HG03139 (cell line): ENCODE data around the gene SLIT3.
"Not testable (repeated sequence)": the region's sequence is repeated elsewhere in the genome, so short reads cannot be mapped to it uniquely, and the experiment has no call there.

ENCODE experiments used
- ATAC-seq: cut with Tn5 transposase; IDR thresholded peaks from one replicate; pipeline ENCODE4 v1.9.1; 2021; ENCODE audit not compliant: unreplicated experiment

Gene SLIT3

DNA sequence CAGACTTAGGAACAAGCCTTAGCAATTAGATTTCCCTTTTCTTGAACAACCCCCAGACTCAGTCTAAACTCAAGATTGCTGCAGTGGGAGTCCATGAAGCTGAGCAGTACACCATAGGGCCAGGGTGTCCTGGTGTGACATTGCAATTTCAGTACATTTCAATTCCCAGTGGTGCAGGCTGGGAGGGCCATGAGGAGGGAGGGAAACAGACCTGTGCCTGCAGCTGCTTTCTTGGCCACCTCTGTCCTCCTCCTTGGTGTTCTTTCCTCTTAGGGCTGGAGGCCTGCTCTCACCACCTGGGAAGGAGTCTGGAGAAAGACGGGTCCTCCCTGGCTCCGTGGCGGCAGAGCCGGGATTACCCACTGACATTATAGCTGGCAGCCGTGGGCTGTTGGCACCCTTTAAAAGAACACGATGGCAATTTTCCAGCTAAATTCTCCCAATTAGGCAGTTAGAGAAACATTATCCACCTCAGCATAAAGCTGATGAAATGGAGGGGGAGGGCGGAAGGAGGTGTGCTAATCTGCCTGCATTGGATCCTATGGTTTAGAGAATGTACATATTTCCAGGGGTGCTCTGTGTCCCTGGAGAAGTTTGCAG, 186.4 kb downstream of the SLIT3 start:
- ATAC-seq: no peak

DNA sequence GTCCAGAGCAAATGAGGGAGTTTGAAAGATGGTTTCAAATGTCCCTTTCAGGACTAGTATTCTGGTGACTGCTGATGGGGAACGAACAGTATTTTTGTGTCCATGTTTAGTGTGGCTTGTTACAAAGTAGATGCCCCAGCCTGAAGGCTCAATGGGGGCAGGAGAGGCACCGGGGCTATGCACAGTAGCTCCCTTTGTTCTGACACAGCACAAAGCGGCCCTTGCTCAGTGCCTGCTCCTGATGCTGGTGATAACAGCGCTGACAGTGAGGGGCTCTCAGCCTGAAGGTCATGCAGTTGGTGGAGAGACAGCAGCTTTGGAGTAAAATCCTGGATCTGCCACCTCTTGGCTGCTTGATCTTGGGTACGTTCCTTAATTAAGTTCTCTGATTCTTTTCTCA, 188.9 kb downstream of the SLIT3 start:
- no peak for ATAC-seq

DNA sequence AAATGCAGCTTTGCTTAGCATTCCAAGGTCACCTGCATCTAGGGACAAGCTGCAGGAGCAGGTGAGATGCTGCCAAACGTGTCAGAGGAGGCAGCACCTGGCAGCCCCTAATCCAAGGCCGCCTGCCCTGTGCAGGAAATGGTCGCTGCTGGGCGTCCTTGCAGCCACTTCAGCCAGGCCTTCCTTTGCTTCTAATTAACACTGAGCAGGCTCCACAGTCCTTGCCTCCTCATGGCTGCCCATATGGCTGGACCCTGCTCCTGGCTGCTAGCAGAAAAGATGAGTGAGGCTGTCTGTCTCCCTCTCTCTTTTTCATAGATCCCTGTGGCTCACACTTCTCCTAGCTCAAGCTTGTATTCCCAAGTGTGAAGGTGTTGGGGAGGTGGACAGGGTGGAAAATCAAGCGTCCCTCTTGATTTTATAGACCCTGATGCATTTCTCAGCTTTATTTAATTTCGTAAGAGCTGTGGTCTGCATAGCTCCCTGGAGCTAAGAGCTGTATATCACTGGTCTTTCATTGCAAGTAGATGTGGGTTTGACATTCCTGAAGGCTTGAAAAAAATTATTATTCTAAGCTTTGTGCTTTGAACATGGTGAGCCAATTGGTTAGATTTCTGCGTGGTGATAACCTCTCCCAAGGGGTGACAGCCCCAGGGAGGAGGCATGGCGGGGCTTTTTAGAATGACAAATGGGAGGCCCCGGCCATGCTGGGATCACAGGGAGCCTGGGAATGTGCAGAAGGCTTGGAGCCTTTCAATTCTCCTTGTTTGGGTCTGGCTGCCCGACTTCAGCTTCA, 193.8 kb downstream of the SLIT3 start:
- ATAC-seq: no peak

DNA sequence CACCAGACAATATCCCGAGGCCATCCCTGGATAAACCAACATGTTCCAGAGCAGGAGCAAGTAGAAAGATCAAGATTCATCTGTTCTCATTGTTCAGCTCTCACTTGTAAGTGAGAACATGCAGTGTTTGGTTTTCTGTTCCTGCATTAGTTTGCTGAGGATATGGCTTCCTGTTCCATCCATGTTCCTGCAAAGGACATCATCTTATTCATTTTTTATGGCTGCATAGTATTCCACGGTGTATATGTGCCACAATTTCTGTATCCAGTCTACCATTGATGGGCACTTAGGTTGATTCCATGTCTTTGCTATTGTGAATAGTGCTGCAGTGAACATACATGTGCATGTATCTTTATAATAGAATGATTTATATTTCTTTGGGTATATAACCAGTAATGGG, 195.4 kb downstream of the SLIT3 start:
- not testable (repeated sequence) for ATAC-seq

DNA sequence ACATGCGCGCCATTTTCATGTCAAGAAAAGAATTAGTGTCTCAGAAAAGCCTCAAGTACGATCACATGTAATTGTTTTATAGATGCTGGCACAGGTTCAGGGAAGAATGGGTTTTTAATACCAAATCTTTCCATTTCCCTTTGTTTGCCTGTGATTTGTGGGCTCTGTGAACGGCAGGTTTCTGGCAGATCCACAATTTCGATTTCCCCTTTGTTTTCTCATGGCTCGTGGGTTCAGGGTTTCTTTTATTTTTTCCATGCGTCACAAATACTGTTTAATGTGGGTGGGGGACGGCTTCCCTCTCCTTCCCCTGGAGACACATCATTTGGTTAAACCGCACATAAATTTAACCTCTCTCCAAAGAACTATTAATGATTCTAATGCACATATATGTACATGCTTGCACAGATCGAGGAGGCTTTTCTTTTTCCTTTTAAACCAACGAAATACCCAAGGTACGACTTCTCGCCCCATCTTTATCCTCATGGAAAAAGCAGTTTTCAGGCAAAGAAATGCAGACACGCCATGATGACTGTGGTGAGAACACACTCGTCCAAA, 195.9 kb downstream of the SLIT3 start:
- no peak for ATAC-seq

DNA sequence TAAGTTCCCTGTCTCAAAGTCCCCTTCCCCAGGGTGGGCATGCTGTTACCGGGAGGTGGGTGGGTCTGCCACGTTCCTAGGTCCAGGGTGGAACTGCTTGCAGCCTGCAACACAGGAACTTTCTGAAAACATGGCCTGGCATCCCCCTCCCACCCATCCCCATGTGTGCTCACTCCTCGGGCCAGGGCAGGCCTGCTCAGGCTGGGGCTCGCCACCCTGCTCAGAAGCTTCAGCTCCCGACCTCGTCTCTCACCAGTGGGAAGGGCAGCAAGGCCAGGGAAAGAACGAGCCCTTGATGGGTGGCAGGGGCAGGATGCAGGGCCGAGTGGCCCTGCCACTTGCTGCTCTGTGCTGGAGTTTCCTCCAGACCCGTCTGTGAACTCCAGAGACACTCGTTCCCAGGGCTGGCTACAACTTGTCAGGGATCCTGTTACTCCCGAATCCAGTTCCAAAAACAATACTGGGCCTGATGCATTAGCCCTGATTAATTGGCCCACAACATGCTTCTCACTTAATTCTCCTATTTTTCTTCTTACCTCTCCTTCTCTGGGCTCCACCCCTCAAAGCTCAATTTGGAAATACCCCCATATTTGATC, 197.3 kb downstream of the SLIT3 start:
- no peak for ATAC-seq

DNA sequence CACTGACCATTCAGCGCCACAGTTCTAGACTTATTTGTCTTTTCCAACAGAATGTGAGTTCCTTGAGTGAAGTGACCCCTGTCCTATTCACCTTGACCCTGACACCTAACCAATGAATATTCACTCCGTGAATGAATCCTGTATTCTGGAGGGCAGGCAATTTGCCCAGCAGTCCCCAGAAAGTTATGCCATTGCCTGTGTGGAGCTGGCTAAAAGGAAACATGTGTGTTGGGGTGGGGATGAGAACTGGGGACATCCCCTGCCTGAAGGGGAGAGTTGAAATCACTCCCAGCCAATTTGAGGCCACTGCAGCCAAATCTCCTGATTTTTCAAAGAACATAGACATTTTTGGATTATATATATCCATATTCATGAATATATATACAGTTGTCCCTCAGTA, 199.0 kb downstream of the SLIT3 start:
- ATAC-seq: no peak

DNA sequence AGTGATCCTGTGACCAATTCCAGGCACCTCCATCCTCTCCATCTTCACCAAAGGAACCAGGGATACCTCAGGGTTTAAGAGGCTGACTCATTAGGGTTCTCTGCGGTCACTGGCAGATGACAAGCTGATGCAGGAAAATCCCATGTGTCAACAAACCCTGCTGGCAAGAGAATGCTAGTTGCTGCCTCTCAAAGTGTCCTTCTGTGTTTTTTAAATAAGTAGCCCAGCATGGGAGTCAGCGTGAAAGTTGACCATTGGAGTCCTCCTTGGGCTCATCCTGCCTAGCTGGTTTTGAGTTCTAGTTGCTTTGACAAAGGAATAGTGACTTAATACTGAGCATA, 200.2 kb downstream of the SLIT3 start:
- no peak for ATAC-seq

DNA sequence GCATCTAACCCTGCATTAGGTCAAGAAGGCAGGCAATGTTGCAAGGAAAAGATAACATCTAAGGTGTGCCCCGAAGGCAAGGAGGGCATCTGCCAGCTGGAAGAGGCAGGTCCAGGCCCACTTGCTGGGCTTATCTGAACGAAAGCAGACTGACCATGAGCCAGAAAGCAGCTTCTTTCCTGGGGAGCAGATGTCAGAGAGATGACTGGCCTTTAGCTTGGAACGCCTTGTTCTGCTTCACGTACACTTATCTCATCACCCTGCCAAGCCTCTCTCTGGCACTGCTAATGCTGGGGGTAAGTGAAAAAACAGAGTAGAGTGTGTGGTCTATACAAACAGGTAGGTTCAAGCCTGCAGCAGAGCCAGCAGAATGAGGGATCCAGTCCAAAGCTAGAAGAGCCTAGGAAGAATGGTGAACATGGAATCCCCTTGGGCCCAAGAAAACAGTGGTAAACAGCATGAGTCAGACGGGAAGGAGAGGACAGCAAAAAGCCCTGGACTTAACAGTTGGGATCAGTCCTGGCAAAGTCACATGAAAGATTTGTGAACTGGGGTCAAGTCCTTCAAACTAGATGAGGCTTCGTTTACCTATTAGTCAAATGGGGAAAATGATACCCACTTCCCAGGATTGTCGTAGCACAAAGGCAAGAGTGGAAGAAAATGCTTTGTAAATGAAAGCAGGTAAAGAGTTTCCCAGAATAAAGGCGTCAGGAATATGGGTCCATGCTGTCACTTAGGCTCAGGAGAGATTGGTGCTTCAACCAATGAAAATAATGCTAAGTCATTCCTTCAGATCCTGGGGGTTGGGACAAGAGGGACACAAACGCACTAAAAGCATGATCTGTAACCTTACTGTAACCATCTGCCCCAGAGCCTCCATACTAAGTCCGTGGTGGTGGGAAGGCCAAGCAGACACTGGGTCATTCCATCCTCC, 200.9 kb downstream of the SLIT3 start:
- ATAC-seq: no peak

DNA sequence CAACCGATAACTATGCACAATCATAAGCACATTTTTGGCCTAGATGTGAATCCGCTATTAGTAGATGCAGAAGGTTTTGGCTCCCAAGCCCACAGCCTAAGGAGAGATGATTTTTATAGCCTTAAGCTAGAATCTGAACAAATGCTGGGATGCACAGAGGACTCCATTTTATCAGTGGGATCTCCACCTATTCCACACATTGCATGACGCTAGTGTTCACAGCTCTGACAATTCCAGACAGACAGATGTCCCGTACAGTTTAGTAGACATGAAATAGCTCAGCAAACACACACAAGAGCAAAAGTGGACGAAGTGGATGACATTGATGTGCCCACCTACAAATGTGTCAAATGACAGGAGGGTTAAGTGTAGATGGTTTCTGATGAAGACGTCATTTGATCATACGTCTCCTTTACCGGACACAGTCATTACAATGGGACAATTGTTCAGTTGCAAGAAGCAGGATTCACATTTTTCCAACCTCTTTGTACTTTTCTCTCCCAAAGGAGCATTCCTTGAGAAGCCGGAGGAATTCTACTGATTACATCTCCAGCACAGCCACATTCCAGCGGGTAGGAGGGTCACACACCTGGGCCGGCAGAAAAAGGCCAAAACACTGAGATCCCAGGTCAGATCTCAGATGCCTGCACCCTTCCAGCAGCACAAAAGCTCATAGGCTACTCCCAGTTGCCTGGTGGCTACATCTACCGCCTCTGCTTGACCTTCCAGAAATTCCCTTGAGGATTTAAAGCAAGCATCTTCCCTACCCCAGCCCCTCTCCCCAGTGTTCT, 202.4 kb downstream of the SLIT3 start:
- ATAC-seq: no peak

DNA sequence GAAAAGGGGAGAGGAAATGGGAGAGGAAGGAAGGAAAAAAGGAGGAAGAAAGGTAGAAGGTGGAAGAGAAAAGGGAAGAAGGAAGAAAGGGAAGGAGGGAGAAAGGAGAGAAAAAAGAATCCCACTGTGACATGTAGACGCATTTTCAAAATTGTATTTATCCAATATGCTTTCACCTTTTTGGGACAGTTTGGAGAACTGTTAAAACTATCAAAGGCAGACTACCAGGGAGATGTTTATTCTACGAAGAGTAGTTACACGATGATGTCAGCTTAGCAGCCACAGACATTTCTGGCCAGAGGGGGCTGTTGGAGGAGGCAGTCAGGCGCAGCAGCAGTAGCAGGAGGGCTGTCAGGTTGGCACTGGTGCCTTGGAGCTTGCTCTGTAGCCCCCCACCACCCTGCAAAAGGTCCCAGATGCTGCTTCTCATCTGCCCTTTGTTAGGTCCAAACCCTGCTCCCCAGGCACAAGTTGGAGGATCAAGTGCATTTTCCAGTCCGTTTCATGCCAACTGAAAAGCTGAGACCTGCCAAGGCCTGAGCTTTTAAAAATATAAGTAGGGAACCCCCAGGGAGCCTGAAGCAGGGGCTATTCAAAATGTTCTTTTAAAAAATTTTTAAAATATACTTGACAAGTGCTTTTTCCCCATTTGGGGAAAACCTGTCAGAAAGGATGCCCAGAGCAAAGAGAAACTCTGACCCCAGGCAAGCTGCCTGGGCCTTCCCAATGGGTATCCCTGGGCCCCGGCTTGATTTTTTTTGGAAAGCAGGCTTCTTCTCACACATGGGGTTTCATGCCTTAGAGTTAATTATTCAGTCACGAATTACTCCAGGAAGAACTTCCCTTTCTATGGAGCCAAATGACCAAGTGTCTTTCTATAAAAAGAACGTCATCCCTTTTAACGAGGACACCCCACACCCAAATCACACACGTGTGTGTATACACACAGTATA, 203.3 kb downstream of the SLIT3 start:
- no peak for ATAC-seq

DNA sequence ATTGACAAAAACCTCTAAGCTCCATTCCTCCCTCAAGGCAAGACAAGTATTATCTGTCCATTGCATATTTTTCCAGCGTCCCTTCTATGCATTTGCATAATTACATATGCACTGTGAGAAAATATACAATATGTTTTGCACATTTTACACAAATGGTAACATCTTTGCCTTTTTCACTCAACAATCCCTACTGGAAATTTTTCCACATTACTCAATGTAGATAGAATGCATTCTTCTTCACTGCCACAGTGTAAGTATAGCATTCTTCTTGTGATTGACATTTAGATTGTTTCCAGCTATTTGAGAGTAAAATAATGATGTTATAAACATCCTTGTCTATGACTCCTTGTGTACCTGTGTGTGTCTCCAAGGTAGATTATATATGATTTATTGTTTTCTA, 205.0 kb downstream of the SLIT3 start:
- ATAC-seq: no peak

DNA sequence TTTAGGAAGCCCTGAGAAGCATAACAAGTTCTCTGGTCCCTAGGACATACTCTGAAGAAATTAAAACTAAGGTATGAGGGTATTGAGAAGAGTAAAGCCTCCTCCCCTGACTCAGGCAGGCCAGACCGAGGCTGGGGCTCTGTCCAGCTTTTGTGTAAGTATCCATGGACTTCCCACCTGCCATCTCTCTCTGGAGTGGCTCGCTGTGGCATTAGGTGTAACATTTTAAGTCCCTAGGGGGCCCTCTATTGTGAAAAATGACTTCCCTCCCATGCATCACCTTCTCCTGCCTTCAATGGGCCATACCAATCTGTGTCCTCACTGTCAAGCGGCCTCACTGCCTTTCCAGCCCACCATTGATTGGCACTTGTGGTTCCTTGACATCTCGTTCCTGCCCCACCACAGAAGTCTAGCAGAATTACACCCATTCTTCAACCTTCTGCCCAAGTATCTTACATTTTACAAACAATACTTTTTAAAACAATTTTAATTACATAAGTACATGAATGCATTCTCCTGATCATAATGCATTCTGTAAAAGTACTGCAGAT, 205.5 kb downstream of the SLIT3 start:
- no peak for ATAC-seq

DNA sequence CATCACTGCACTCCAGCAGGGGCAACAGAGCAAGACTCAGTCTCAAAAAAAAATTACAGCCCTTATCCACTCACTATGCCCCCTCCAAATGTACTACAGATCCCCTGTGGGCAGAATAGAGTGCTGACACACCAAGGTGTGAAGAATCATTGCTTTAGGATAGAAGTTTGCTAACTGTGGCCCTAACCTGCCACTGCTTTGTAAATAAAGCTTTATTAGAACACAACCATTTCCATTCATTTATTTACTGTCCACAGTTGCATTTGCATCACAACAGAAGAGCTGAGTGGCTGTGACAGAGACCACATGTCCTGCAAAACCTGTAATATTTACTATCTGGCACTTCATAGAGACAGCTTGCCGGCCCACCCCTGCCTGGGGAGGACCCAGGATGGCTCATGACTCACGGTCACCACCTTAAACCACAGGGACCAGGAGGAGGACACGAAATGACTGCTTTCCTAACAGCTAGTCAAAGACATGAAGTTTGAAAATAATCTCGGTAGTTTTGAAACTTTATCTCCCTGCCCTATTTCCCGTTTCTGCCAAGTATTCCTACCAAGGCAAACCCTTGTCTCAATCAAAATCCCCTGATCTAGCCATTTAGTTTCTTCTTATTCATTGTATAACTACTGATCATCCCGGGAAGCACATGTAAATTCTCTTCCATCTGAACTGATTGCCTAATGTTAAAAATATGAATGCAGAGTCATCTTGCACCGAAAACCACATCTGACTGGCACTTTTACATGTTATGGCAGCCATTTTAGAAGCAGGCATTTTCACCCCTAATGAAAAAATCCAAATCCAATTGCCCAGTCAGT, 206.1 kb downstream of the SLIT3 start:
- ATAC-seq: no peak

DNA sequence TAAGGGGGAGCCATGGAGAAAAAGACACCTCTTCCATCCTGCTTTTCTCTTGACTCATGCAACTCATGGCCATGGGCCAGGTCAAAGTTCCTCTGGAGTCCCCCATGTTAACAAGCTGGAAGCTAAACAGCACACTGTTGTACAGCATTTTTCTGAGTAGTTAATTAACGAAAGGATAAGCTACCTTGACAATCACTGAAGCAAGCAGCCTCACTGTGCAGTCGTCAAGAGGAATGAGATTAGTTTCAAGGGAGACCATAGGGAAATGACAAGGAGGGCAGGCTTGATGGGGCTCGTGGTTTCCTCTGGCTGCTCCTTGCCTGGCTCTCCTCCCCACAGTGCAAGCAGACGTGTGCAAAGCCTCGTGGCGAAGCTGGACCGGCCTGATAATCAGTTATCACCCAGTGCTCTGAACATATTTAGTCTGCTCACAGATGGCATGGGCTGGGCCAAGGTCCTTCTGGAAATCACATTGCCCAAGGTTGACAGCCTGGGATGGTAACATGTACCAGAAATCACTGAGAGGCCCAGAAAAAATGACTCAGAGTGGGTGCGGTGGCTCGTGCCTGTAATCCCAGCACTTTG, 209.5 kb downstream of the SLIT3 start:
- no peak for ATAC-seq

DNA sequence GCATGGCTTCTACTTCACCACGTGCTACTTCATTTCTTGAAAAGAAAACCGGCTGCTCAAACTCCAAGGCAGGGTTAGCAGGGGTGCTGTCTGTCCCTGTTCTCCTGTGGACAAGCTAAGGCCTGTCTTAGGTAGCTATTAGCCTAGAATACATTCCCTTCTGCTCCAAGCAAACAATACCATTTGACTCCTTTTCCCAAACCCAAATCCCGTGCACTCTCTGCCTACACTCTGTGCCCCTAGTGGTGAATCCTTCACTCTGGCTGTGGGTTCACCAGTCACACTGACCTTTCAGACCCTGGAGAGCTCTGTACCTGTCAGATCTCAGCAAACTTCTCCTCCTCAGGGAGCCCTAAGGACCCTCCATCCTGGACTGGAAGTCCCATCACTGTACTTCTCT, 211.6 kb downstream of the SLIT3 start:
- ATAC-seq: no peak

DNA sequence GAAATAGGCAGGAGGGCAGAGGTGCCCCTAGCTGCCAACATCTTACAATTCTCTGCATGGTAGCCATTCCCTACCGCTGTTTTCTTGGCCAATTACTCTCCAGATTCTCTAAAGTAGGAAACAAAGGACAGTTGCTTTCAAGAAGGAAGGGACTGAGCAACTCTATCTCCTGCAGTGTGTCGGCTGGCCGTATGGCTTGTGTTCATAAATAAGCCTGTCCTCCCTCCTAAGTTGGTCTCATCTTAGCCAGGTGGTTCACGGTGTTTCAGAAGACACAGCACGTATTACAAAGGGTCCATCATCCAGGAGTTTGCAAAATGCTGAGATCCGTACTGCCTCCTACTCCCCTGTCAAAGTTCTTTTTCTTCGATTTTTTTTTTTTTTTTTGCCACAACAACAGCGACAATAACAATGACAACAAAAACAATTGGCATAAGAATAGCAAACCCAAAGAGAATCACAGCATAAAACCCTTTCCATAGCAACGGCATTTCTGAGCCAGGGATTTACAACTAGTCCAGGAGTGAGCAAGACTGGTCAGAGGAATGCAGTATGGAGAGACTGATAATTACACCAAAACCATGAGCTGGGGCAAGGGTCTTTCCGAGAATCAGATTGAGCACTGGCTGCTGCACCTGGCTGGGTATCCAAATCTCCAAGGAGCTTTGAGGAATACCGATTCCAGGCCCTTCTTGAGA, 212.8 kb downstream of the SLIT3 start:
- ATAC-seq: no peak
